GM18498 (cell line): Measurements from ENCODE around the gene CRKL.
"Not testable (repeated sequence)": the region's sequence is repeated elsewhere in the genome, so short reads cannot be mapped to it uniquely, and the experiment has no call there.

Source experiments
- ATAC-seq: cut with Tn5 transposase; IDR thresholded peaks from one replicate; pipeline ENCODE4 v1.9.1; 2021; ENCODE audit warnings: mild to moderate bottlenecking, moderate library complexity; ENCODE audit not compliant: unreplicated experiment

The CRKL gene

GRCh38 chr22:20965888-20966855, 49.0 kb downstream of the CRKL start:
- ATAC-seq = no peak

- no peak for ATAC-seq
These were observed 49.9 kb downstream of the CRKL start, which contains the start of gene AIFM3 for GRCh38 chr22:20966883-20967696. TSS of gene AIFM3 (plus strand) at chr22:20967255. CDS start at chr22:20967945, 690 bp downstream.

GRCh38 chr22:20967697-20968211, 50.5 kb downstream of the CRKL start:
- no peak for ATAC-seq

- ATAC-seq = no peak
These were observed 51.2 kb downstream of the CRKL start for GRCh38 chr22:20968281-20968977.

- no peak for ATAC-seq
These were observed 53.9 kb downstream of the CRKL start for GRCh38 chr22:20970939-20971657.

- not testable (repeated sequence) for ATAC-seq
These were observed 54.9 kb downstream of the CRKL start for GRCh38 chr22:20972014-20972694.

GRCh38 chr22:20972933-20973577, 55.8 kb downstream of the CRKL start:
- ATAC-seq = no peak

GRCh38 chr22:20973634-20974286, 56.6 kb downstream of the CRKL start:
- ATAC-seq = no peak

GRCh38 chr22:20974336-20974955, 57.2 kb downstream of the CRKL start:
- ATAC-seq = no peak

GRCh38 chr22:20975541-20976290, 58.5 kb downstream of the CRKL start:
- no peak for ATAC-seq

- no peak for ATAC-seq
These were observed 59.2 kb downstream of the CRKL start for GRCh38 chr22:20976291-20976877.

GRCh38 chr22:20977019-20977418, 59.8 kb downstream of the CRKL start:
- no peak for ATAC-seq

- ATAC-seq = no peak
These were observed 60.4 kb downstream of the CRKL start for GRCh38 chr22:20977516-20978170.

GRCh38 chr22:20978419-20978818, 61.2 kb downstream of the CRKL start:
- no peak for ATAC-seq

- no peak for ATAC-seq
These were observed 62.1 kb downstream of the CRKL start for GRCh38 chr22:20979243-20979809.

GRCh38 chr22:20979940-20980453, 62.8 kb downstream of the CRKL start:
- ATAC-seq = no peak
